ENCODE results near the gene NDRG3.

The NDRG3 gene

GRCh38 chr20:36604952-36605398 lies 140.9 kb downstream of the NDRG3 start:
- no peak for DNase-seq
